GM21360 (cell line): ENCODE data around the gene GJC3.
"Not testable (repeated sequence)": the region's sequence is repeated elsewhere in the genome, so short reads cannot be mapped to it uniquely, and the experiment has no call there.

Experiments used
- ATAC-seq: cut with Tn5 transposase; IDR thresholded peaks from one replicate; pipeline ENCODE4 v1.9.1; 2021; ENCODE audit warnings: mild to moderate bottlenecking, moderate library complexity; ENCODE audit not compliant: unreplicated experiment

The GJC3 gene

DNA sequence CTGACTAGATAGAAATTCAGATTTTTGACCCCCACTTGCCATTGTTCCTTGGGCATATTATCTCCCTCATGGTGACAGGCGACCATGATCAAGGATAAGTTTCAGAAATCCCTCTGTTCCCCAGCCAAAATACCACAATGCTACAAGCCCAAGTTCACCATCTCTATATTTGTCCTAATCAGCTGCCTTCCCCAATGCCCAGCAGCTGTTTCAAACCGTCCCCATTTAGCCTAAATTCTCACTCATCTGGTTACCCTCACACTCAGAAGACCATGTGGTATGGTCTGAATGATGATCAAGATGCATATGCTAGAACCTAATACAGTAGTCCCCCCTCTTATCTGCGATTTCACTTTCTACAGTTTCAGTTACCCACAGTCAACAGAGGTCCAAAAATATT is 956 bp upstream of the GJC3 start:
- no peak for ATAC-seq

GRCh38 chr7:99929730-99930053 is 272 bp upstream of the GJC3 start:
- no peak for ATAC-seq

- ATAC-seq: no peak
Observed at GRCh38 chr7:99928188-99928587, 1.2 kb downstream of the GJC3 start.

- no peak for ATAC-seq
Observed at GRCh38 chr7:99927536-99927935, 1.9 kb downstream of the GJC3 start.

DNA sequence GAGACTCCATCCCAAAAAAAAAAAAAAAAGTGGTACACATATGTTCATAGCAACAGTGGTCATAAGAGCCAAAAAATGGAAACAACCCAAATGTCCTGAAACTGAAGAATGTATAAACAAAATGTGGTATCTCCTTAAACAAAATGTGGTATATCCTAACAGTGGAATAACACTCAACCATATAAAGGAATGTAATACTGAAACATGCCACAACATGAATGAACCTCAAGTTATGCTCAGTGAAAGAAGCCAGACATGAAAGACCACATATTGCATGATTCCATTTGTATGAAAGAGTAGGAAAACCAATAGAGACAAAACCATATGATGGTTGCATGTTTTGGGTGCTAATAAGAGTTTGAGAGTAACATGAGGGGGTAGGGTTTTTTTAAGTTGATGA is 3.1 kb downstream of the GJC3 start:
- ATAC-seq: no peak

- no peak for ATAC-seq
Observed at GRCh38 chr7:99923200-99923599, 6.2 kb downstream of the GJC3 start.

DNA sequence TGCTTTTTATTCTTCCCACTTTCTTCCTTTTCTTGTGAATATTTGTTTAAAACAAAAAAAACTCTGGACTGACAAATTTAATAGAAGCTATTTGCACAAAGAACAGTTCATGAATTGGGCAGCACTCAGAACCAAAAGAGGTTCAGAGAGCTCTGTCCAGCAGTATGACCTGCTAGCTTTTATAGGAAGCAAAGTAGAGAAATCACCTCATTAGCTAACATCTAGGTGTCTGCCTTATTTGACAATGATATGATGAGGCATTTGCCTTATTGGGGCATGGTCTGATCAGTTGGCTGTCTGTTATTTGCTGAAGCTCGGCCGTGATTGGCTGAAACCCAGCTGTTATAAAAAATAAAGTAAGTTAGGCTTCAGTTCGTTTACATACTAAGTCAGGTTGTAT is 9.3 kb downstream of the GJC3 start:
- no peak for ATAC-seq

DNA sequence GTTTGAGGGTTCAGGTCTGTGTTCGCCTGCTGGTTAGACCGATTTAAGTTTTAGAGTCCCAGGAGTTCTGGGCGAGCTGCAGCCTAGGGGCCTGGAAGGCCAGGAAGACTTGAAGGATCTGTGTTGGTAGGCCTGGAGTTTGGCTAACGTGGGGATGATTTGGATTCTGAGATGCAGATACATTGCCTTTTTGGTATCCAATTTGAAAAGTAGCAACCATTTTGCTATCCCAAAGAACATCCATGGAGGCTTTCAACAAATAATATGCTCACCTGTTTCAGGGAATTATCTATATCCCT is 9.7 kb downstream of the GJC3 start:
- ATAC-seq: no peak

- ATAC-seq: peak; percentile 75
Observed at GRCh38 chr7:99918959-99919813, 10.2 kb downstream of the GJC3 start, which contains the start of gene TRIM4. Gene TRIM4 (minus strand): TSS chr7:99919530. CDS start chr7:99919401, 129 bp downstream.

- no peak for ATAC-seq
Observed at GRCh38 chr7:99910976-99911375, 18.4 kb downstream of the GJC3 start.

- no peak for ATAC-seq
Observed at GRCh38 chr7:99901581-99901980, 27.8 kb downstream of the GJC3 start.

GRCh38 chr7:99899830-99900519 is 29.4 kb downstream of the GJC3 start:
- no peak for ATAC-seq

GRCh38 chr7:99898836-99899235 is 30.6 kb downstream of the GJC3 start:
- ATAC-seq: no peak

DNA sequence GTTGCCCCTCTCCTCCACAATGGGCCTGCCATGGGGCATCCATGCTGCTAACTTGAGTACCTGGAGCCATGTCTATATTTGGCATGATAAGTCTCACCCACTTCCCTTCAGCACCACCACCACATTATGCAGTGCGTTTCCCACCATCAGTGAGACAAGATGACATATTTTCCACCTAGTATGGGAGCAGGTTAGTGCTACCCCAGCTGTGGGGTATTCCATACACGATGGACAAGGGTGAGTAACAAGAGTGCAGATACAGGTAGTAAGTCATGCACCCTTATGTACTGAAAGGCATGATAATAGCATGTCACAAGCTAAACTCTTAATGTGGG is 31.4 kb downstream of the GJC3 start:
- ATAC-seq: no peak

- no peak for ATAC-seq
Observed at GRCh38 chr7:99897322-99898022, 31.9 kb downstream of the GJC3 start.

DNA sequence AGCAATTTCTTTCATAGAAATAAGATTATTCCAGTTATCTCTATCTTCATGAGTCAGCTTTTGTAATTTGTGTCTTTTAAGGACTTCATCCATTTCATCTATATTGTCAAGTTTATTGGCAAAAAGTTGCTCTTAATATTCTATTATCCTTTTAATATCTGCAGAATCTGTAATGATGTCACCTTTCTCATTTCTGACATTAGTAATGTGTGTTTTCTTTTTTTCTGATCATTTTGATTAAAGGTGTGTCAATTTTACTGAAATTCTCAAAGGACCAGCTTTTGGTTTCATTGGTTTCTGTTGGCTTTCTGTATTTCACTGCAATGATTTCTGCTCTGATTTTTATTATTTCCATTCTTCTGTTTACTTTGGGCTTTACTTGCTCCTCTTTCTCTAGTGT is 34.7 kb downstream of the GJC3 start:
- ATAC-seq: no peak

GRCh38 chr7:99893280-99893679 is 36.1 kb downstream of the GJC3 start:
- no peak for ATAC-seq

DNA sequence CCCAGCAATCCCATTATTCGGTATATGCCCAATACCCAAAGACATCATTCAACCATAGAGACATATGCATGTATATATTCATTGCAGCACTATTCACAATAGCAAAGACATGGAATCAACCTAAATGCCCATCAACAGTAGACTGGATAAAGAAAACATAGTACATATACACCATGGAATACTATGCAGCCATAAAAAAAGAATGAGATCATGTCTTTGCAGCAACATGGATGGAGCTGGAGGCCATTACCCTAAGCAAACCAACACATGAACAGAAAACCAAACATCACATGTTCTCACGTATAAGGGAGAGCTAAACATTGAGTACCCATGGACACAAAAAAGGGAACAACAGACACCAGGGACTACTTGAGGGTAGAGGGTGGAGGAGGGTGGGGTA is 39.1 kb downstream of the GJC3 start:
- not testable (repeated sequence) for ATAC-seq

DNA sequence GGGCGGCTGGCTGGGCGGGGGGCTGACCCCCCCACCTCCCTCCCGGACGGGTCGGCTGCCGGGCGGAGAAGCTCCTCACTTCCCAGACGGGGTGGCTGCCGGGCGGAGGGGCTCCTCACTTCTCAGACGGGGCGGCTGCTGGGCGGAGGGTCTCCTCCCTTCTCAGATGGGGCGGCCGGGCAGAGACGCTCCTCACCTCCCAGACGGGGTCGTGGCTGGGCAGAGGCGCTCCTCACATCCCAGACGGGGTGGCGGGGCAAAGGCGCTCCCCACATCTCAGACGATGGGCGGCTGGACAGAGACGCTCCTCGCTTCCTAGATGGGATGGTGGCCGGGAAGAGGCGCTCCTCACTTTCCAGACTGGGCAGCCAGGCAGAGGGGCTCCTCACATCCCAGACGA is 41.1 kb downstream of the GJC3 start:
- not testable (repeated sequence) for ATAC-seq

GRCh38 chr7:99881370-99881769 is 48.0 kb downstream of the GJC3 start:
- ATAC-seq: no peak

- ATAC-seq: no peak
Observed at GRCh38 chr7:99876933-99877332, 52.5 kb downstream of the GJC3 start, which contains the start of gene OR2AE1. Gene OR2AE1 (minus strand): TSS chr7:99877033. CDS start chr7:99877033, 0 bp downstream.

- no peak for ATAC-seq
Observed at GRCh38 chr7:99876491-99876890, 52.9 kb downstream of the GJC3 start.
